ENCODE data around the gene BCL2L15. TPM values are rescaled to one million over a fixed set of nuclear protein-coding genes. Genes with fewer than 3 reads are reported as not detected.

Gene BCL2L15
- total RNA-seq, 1 donor from 2014 or later: 1.3 TPM

- intact Hi-C loops (cut with DNase I): no loop called here
- Histone ChIP-seq H3K27ac (peak within 1 kb of the TSS; percentile 92), H3K36me3 (peaks cover 32% of the 10 kb centered on the region), H3K9me3 (no peaks in the 10 kb centered on the region), H3K4me1 (peaks cover 32% of the 10 kb centered on the region), H3K4me3 (peak within 1 kb of the TSS; percentile 78), H3K27me3 (ENCODE audit: low read depth) (no peaks in the 10 kb centered on the region)
- DNase-seq: peak; percentile 100
- TF ChIP-seq, protein P1, sequence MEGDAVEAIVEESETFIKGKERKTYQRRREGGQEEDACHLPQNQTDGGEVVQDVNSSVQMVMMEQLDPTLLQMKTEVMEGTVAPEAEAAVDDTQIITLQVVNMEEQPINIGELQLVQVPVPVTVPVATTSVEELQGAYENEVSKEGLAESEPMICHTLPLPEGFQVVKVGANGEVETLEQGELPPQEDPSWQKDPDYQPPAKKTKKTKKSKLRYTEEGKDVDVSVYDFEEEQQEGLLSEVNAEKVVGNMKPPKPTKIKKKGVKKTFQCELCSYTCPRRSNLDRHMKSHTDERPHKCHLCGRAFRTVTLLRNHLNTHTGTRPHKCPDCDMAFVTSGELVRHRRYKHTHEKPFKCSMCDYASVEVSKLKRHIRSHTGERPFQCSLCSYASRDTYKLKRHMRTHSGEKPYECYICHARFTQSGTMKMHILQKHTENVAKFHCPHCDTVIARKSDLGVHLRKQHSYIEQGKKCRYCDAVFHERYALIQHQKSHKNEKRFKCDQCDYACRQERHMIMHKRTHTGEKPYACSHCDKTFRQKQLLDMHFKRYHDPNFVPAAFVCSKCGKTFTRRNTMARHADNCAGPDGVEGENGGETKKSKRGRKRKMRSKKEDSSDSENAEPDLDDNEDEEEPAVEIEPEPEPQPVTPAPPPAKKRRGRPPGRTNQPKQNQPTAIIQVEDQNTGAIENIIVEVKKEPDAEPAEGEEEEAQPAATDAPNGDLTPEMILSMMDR (IDR thresholded peaks at IDR 0.05): peak; percentile 77
- peak; percentile 98 to 99 for ATAC-seq
Measured at GRCh38 chr1:113904674-113905434, 17.5 kb upstream of the BCL2L15 start, which contains the start of the genes AP4B1 and DCLRE1B. Gene AP4B1, minus strand, starts transcription at chr1:113904799. Its CDS starts 82 bp downstream, at chr1:113904717. Gene DCLRE1B, plus strand, starts transcription at chr1:113905326. Its CDS starts 261 bp downstream, at chr1:113905587.

DNA sequence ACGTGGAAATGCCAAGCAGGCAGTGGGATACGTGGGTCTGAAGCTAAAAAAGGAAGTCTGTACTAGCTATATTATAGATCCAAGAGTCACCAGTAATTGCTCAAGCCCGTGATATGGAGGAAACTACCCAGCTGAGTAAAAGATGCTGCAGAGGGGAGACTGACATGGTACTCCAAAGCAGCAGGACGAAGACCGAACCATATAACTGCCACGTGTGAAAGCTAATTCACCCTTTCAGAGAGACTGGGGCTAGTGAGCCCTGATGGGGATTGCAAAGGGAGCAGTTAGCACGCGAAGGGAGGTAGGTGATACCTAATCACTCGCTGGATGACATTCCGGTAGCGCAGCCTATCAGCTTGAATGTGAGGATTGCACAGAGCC is 16.9 kb upstream of the BCL2L15 start:
- H3K9me3 ChIP-seq: no peaks in the 10 kb centered on the region
- H3K27me3 ChIP-seq (ENCODE audit: low read depth): no peaks in the 10 kb centered on the region
- TF ChIP-seq, protein P1 (IDR thresholded peaks at IDR 0.05): no peak
- peak overlapping the region; percentile 78 for H3K4me3 ChIP-seq
- DNase-seq (no peak), ATAC-seq (no peak)
- intact Hi-C loops (cut with DNase I): no loop called here
- peaks cover 32% of the 10 kb centered on the region for H3K4me1 ChIP-seq
- H3K27ac ChIP-seq: peak overlapping the region; percentile 92
- H3K36me3 ChIP-seq: peaks cover 38% of the 10 kb centered on the region

DNA sequence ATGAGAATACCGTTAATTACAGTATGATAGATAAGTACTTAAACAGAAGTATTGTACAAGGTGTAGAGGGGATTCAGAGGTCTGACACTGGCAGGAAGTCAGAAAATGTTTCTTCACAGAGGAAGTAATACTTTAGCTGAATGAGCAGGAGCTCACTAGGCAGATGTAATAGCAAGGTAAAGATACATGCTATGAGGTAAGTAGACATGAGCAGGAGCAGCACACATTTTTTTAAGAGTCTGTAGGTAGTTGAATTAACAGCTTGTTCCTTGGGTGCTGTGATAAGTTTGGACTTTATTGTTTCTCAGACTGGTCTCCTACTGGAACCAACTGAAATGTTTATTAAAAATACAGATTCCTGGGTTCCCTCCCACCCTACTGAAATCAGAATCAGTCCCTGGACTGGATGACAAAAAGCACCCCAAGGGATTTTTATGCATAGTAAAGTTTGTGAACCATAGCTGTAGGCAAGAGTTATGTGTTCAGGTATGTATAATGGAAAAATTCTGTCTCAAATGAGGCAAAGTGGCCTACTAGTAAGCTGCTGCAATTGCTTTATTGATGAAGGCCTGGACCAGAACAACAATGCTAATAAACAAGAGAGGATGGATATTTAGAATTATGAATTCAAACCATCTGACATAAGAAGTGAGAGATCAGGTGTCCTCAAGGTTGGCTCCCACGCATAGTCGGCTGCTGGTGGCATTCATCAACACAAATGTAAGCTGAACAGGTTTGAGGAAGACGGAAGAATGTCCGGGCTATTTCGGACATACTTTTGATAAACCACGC is 16.3 kb upstream of the BCL2L15 start:
- DNase-seq: no peak
- Histone ChIP-seq H3K27me3 (ENCODE audit: low read depth) (no peaks in the 10 kb centered on the region), H3K36me3 (peaks cover 39% of the 10 kb centered on the region), H3K27ac (peak overlapping the region; percentile 92), H3K9me3 (no peaks in the 10 kb centered on the region), H3K4me3 (peak overlapping the region; percentile 78), H3K4me1 (peaks cover 35% of the 10 kb centered on the region)
- no peak for ATAC-seq
- intact Hi-C loops (cut with DNase I): no loop called here
- TF ChIP-seq, protein P1 (IDR thresholded peaks at IDR 0.05): no peak

GRCh38 chr1:113901191-113901590 is 13.8 kb upstream of the BCL2L15 start:
- intact Hi-C loops (cut with DNase I): no loop called here
- TF ChIP-seq, protein P1 (IDR thresholded peaks at IDR 0.05): no peak
- Histone ChIP-seq H3K9me3 (no peaks in the 10 kb centered on the region), H3K27ac (no peak overlapping the region), H3K4me1 (peaks cover 34% of the 10 kb centered on the region), H3K36me3 (peaks cover 52% of the 10 kb centered on the region), H3K27me3 (ENCODE audit: low read depth) (no peaks in the 10 kb centered on the region), H3K4me3 (no peak overlapping the region)
- DNase-seq (no peak), ATAC-seq (no peak)

- intact Hi-C loops (cut with DNase I): no loop called here
- Histone ChIP-seq H3K27me3 (ENCODE audit: low read depth) (no peaks in the 10 kb centered on the region), H3K4me3 (no peak overlapping the region), H3K27ac (no peak overlapping the region), H3K36me3 (peaks cover 71% of the 10 kb centered on the region), H3K4me1 (peaks cover 26% of the 10 kb centered on the region), H3K9me3 (no peaks in the 10 kb centered on the region)
- no peak for DNase-seq
- TF ChIP-seq, protein P1 (IDR thresholded peaks at IDR 0.05): no peak
- ATAC-seq: no peak
Measured at GRCh38 chr1:113899111-113899510, 11.7 kb upstream of the BCL2L15 start.
